Breast epithelium (tissue), 3 donors: Measurements from ENCODE around the gene ZNF639.

ENCODE experiments used
- CTCF ChIP-seq, 3 donors: fragments of 450-650 bp; IDR thresholded peaks; one replicate each; pipeline ENCODE4 v1.5.1; 2016 to 2017; ENCODE audit warnings: antibody characterized with exemption in 3 of 3, mild to moderate bottlenecking in 3 of 3, moderate library complexity in 3 of 3
- POLR2A ChIP-seq: fragments of 450-650 bp; IDR thresholded peaks from one replicate; pipeline ENCODE4 v1.6.1; 2016; ENCODE audit warnings: antibody characterized with exemption, mild to moderate bottlenecking, moderate library complexity
- POLR2AphosphoS5 ChIP-seq, 3 donors: sonication (generic); formaldehyde crosslinking; IDR thresholded peaks; one replicate each; pipeline ENCODE4 v1.6.1; 2017; ENCODE audit warnings: antibody characterized with exemption in 3 of 3

- TF ChIP-seq CTCF (IDR thresholded peaks at IDR 0.05) (no peak), POLR2A (no peak), POLR2AphosphoS5 (IDR thresholded peaks at IDR 0.05) (peak in 2 of 3 donors; percentile 26 to 60)
These were observed 623 bp downstream of the ZNF639 start for GRCh38 chr3:179323197-179324110.
